ENCODE data around the gene MACROD2.

Gene MACROD2

GRCh38 chr20:14717134-14717999 is 722.1 kb downstream of the MACROD2 start:
- no peak for TF ChIP-seq CTCF (IDR thresholded peaks at IDR 0.05)
- Histone ChIP-seq H3K4me3 (ENCODE audit: low read depth in 1 of 2, low read length in 1 of 2) (no peak overlapping the region), H3K27me3 (no peaks in the 10 kb centered on the region), H3K27ac (no peak overlapping the region), H3K9me3 (no peaks in the 10 kb centered on the region), H3K4me1 (ENCODE audit: control insufficient read depth in 1 of 2, insufficient read depth in 1 of 2, low read depth in 1 of 2, low read length in 1 of 2) (no peaks in the 10 kb centered on the region), H3K36me3 (no peaks in the 10 kb centered on the region)

GRCh38 chr20:14720251-14720650 is 724.9 kb downstream of the MACROD2 start:
- Histone ChIP-seq H3K36me3 (no peaks in the 10 kb centered on the region), H3K9me3 (no peaks in the 10 kb centered on the region), H3K27ac (no peak overlapping the region), H3K27me3 (no peaks in the 10 kb centered on the region), H3K4me1 (ENCODE audit: control insufficient read depth in 1 of 2, insufficient read depth in 1 of 2, low read depth in 1 of 2, low read length in 1 of 2) (no peaks in the 10 kb centered on the region), H3K4me3 (ENCODE audit: low read depth in 1 of 2, low read length in 1 of 2) (no peak overlapping the region)
- TF ChIP-seq CTCF (IDR thresholded peaks at IDR 0.05), result no peak

- Histone ChIP-seq H3K36me3 (no peaks in the 10 kb centered on the region), H3K27me3 (no peaks in the 10 kb centered on the region), H3K9me3 (no peaks in the 10 kb centered on the region), H3K4me1 (ENCODE audit: control insufficient read depth in 1 of 2, insufficient read depth in 1 of 2, low read depth in 1 of 2, low read length in 1 of 2) (no peaks in the 10 kb centered on the region), H3K4me3 (ENCODE audit: low read depth in 1 of 2, low read length in 1 of 2) (no peak overlapping the region), H3K27ac (no peak overlapping the region)
- TF ChIP-seq CTCF (IDR thresholded peaks at IDR 0.05), result no peak
These were observed 726.7 kb downstream of the MACROD2 start for GRCh38 chr20:14721926-14722452.

GRCh38 chr20:14723614-14724013 is 728.3 kb downstream of the MACROD2 start:
- no peaks in the 10 kb centered on the region for H3K4me1 ChIP-seq (ENCODE audit: control insufficient read depth in 1 of 2, insufficient read depth in 1 of 2, low read depth in 1 of 2, low read length in 1 of 2)
- no peak overlapping the region for H3K4me3 ChIP-seq (ENCODE audit: low read depth in 1 of 2, low read length in 1 of 2)

GRCh38 chr20:14724036-14724435 is 728.7 kb downstream of the MACROD2 start:
- Histone ChIP-seq H3K27ac (no peak overlapping the region), H3K9me3 (no peaks in the 10 kb centered on the region), H3K4me1 (ENCODE audit: control insufficient read depth in 1 of 2, insufficient read depth in 1 of 2, low read depth in 1 of 2, low read length in 1 of 2) (no peaks in the 10 kb centered on the region), H3K36me3 (no peaks in the 10 kb centered on the region), H3K27me3 (no peaks in the 10 kb centered on the region), H3K4me3 (ENCODE audit: low read depth in 1 of 2, low read length in 1 of 2) (no peak overlapping the region)
- no peak for TF ChIP-seq CTCF (IDR thresholded peaks at IDR 0.05)

More at GRCh38 chr20:14723614-14724013, 728.3 kb downstream of the MACROD2 start:
- TF ChIP-seq CTCF (IDR thresholded peaks at IDR 0.05), result no peak
- Histone ChIP-seq H3K36me3 (no peaks in the 10 kb centered on the region), H3K9me3 (no peaks in the 10 kb centered on the region), H3K27me3 (no peaks in the 10 kb centered on the region), H3K27ac (no peak overlapping the region)
